ENCODE results near the gene CHKA.

CHKA gene

GRCh38 chr11:68066742-68067141, 54.4 kb downstream of the CHKA start:
- TF ChIP-seq POLR2AphosphoS5 (IDR thresholded peaks at IDR 0.05; ENCODE audit: low read depth) (no peak), SPI1 (IDR thresholded peaks at IDR 0.05; ENCODE audit: borderline replicate concordance, low read depth) (no peak), REST (IDR thresholded peaks at IDR 0.05; ENCODE audit: insufficient replicate concordance, low read depth) (no peak), GABPA (IDR thresholded peaks at IDR 0.05; ENCODE audit: low read depth) (no peak), CTCF (IDR thresholded peaks at IDR 0.05; ENCODE audit: insufficient read depth, low read length) (no peak)
- H3K4me3 ChIP-seq (replicated peaks; ENCODE audit: insufficient read depth, low read length) = no peak overlapping the region
- no peak for DNase-seq (ENCODE audit: low read depth in 1 of 2, low spot score in 1 of 2)
- no peaks in the 10 kb centered on the region for H3K27me3 ChIP-seq (ENCODE audit: insufficient read depth, poor library complexity, severe bottlenecking)
- no peak overlapping the region for H3K27ac ChIP-seq (replicated peaks)

- Histone ChIP-seq H3K27me3 (ENCODE audit: insufficient read depth, poor library complexity, severe bottlenecking) (no peaks in the 10 kb centered on the region), H3K4me3 (replicated peaks; ENCODE audit: insufficient read depth, low read length) (no peak overlapping the region), H3K27ac (replicated peaks) (no peak overlapping the region)
- no peak for TF ChIP-seq GABPA (IDR thresholded peaks at IDR 0.05; ENCODE audit: low read depth)
- no peak for TF ChIP-seq CTCF (IDR thresholded peaks at IDR 0.05; ENCODE audit: insufficient read depth, low read length)
- no peak for TF ChIP-seq POLR2AphosphoS5 (IDR thresholded peaks at IDR 0.05; ENCODE audit: low read depth)
- no peak for TF ChIP-seq SPI1 (IDR thresholded peaks at IDR 0.05; ENCODE audit: borderline replicate concordance, low read depth)
- no peak for TF ChIP-seq REST (IDR thresholded peaks at IDR 0.05; ENCODE audit: insufficient replicate concordance, low read depth)
- DNase-seq (ENCODE audit: low read depth in 1 of 2, low spot score in 1 of 2) = no peak
These were observed 55.3 kb downstream of the CHKA start for GRCh38 chr11:68065841-68066240.

GRCh38 chr11:68064926-68065325, 56.3 kb downstream of the CHKA start:
- TF ChIP-seq CTCF (IDR thresholded peaks at IDR 0.05; ENCODE audit: insufficient read depth, low read length) (no peak), SPI1 (IDR thresholded peaks at IDR 0.05; ENCODE audit: borderline replicate concordance, low read depth) (no peak), POLR2AphosphoS5 (IDR thresholded peaks at IDR 0.05; ENCODE audit: low read depth) (no peak), GABPA (IDR thresholded peaks at IDR 0.05; ENCODE audit: low read depth) (no peak), REST (IDR thresholded peaks at IDR 0.05; ENCODE audit: insufficient replicate concordance, low read depth) (no peak)
- Histone ChIP-seq H3K27ac (replicated peaks) (no peak overlapping the region), H3K4me3 (replicated peaks; ENCODE audit: insufficient read depth, low read length) (no peak overlapping the region), H3K27me3 (ENCODE audit: insufficient read depth, poor library complexity, severe bottlenecking) (no peaks in the 10 kb centered on the region)
- no peak for DNase-seq (ENCODE audit: low read depth in 1 of 2, low spot score in 1 of 2)

All from HL-60 (cell line).